ENCODE measurements around the gene GSTT4.

GSTT4 gene

DNA sequence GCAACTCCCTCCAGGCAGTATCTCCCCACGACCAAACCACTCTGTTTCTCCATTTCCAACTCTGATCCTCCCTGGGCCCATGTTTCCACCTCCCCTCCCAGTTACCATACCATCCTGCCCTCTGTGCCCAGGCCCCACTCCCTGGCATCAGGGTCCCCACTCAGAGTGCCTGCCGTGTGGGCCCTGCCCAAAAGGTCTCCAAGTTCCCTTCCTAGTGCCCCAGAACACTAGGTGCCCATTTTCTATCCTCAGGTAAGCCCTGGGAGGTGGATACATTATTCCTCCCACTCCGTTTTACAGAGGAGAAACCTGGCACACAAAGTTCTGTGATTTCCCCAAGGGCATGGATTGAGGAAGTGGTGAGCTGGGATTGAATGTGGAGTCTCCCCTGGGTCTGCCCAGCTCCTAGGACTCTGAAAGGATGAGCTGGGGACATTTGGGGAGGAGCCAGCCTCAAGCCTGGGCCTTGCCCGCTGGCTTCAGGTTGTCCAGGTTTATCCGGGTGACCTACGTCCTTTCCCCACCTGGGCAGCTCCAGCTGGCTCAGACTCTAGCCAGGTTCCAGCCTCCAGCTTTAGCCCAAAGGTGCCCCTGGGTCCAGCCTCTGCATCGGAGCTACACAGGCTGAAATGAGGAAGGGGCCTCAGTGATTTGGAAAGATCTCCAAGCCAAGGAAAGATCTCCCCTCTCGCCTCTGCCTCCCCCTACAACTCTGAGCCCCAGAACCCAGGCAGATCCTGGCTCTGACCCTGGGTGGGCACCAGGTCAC lies 2.2 kb upstream of the GSTT4 start:
- H3K27me3 ChIP-seq: peaks cover 4% of the 10 kb centered on the region
- H3K4me3 ChIP-seq (ENCODE audit: low read depth in 1 of 2, low read length in 1 of 2): no peak overlapping the region
- H3K9me3 ChIP-seq: no peaks in the 10 kb centered on the region
- H3K4me1 ChIP-seq (ENCODE audit: control insufficient read depth in 1 of 2, insufficient read depth in 1 of 2, low read depth in 1 of 2, low read length in 1 of 2): peaks cover 9 to 11% of the 10 kb centered on the region in 2 experiments
- no peaks in the 10 kb centered on the region for H3K36me3 ChIP-seq
- TF ChIP-seq, protein P1, sequence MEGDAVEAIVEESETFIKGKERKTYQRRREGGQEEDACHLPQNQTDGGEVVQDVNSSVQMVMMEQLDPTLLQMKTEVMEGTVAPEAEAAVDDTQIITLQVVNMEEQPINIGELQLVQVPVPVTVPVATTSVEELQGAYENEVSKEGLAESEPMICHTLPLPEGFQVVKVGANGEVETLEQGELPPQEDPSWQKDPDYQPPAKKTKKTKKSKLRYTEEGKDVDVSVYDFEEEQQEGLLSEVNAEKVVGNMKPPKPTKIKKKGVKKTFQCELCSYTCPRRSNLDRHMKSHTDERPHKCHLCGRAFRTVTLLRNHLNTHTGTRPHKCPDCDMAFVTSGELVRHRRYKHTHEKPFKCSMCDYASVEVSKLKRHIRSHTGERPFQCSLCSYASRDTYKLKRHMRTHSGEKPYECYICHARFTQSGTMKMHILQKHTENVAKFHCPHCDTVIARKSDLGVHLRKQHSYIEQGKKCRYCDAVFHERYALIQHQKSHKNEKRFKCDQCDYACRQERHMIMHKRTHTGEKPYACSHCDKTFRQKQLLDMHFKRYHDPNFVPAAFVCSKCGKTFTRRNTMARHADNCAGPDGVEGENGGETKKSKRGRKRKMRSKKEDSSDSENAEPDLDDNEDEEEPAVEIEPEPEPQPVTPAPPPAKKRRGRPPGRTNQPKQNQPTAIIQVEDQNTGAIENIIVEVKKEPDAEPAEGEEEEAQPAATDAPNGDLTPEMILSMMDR (IDR thresholded peaks at IDR 0.05): no peak
- no peak overlapping the region for H3K27ac ChIP-seq

DNA sequence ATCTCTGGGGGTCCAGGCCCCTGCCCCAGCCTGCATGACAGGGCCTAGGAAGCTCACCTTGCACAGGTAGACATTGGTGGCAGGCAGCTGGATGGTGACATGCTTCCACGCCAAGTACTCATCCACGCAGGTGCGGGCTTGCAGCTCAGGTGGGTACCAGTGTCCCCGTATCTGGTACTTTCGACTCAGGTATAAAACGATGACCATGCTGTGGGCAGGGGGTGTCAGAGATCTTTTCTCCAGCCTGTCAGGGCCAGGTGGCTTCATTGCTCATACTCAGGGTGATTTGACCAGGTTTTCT lies 1.6 kb upstream of the GSTT4 start:
- Histone ChIP-seq H3K9me3 (no peaks in the 10 kb centered on the region), H3K4me1 (ENCODE audit: control insufficient read depth in 1 of 2, insufficient read depth in 1 of 2, low read depth in 1 of 2, low read length in 1 of 2) (peaks cover 5 to 10% of the 10 kb centered on the region in 2 experiments), H3K27ac (no peak overlapping the region), H3K27me3 (peaks cover 4% of the 10 kb centered on the region), H3K4me3 (ENCODE audit: low read depth in 1 of 2, low read length in 1 of 2) (no peak overlapping the region), H3K36me3 (no peaks in the 10 kb centered on the region)
- TF ChIP-seq, protein P1 (IDR thresholded peaks at IDR 0.05): no peak

DNA sequence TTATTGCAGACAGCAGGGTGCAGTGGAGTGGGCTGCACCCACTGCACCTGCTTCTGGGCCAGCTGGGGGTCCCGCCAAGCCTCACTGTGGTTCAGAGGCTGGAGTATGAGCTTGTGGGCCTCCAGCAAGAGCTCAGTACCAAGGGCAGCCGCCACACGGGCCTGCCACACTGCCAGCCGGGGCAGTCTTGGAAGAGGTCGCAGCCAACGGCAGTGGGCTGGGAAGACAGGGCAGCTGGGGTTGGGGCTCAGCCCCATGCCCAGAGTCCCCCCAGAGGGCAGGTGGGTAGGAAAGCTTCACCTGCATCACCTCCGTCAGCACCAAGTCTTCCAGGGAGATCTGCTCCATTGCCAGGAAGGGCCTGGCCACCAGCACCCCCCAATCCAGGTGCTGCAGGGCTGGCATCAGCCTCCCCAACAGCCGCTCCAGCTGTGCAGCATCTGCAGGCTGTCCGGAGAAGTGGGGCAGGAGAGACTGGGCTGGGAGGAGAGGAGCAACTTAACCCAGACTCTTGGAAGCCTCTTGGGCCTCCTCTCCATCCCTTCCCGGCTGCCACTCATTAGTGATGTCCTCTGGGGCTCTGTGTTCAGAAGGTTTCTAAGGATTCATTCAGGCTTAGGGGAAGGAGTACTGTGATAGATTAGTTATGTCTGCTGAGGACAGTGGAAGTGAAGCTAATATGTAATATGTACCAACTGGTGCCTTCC lies 1.1 kb upstream of the GSTT4 start:
- no peak overlapping the region for H3K27ac ChIP-seq
- no peaks in the 10 kb centered on the region for H3K36me3 ChIP-seq
- no peak overlapping the region for H3K4me3 ChIP-seq (ENCODE audit: low read depth in 1 of 2, low read length in 1 of 2)
- H3K4me1 ChIP-seq (ENCODE audit: control insufficient read depth in 1 of 2, insufficient read depth in 1 of 2, low read depth in 1 of 2, low read length in 1 of 2): peaks cover under 1 to 5% of the 10 kb centered on the region in 2 experiments
- TF ChIP-seq, protein P1 (IDR thresholded peaks at IDR 0.05): no peak
- H3K27me3 ChIP-seq: peaks cover 4% of the 10 kb centered on the region
- no peaks in the 10 kb centered on the region for H3K9me3 ChIP-seq

DNA sequence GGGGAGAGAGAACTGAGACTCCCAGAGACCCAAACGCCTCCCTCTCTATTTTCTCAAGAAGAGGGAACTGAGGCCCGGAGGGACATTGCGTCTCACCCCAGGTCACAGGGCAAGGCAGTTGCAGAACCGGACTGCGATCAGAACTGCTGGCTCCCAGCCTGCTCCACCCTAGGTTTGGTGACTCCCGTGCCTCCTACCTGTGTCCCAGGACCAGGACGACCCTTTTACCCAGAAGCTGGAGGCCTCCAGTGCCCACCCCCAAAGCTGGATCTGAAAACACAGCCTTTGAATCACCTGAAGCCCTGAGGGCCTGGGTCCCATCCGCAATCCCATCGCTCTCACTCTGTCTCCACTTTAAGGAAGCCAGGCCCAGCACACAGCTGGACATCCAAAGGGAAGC lies 1.4 kb downstream of the GSTT4 start:
- H3K4me3 ChIP-seq (ENCODE audit: low read depth in 1 of 2, low read length in 1 of 2): no peak overlapping the region
- H3K27ac ChIP-seq: no peak overlapping the region
- peaks cover 4% of the 10 kb centered on the region for H3K27me3 ChIP-seq
- TF ChIP-seq, protein P1 (IDR thresholded peaks at IDR 0.05): no peak
- H3K9me3 ChIP-seq: no peaks in the 10 kb centered on the region
- H3K36me3 ChIP-seq: no peaks in the 10 kb centered on the region
- H3K4me1 ChIP-seq (ENCODE audit: control insufficient read depth in 1 of 2, insufficient read depth in 1 of 2, low read depth in 1 of 2, low read length in 1 of 2): no peaks in the 10 kb centered on the region

DNA sequence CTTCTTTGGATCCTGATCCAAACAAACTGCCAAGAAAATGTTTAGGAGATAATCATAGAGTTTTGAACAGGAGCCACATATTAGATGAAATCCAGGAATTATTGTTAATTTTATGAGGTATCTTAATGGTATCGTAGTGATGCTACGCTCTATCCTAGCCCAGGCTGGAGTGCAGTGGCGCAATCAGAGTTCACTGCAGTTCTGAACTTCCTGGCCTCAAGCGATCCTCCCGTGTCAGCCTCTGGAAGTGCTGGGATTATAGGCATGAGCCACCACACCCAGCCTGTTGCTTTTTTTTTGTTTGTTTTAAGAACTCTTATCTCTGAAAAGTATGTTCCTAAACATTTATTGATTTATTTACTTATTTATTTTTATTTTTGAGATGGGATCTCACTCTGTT lies 2.4 kb downstream of the GSTT4 start:
- TF ChIP-seq, protein P1 (IDR thresholded peaks at IDR 0.05): no peak
- no peak overlapping the region for H3K27ac ChIP-seq
- peaks cover 4% of the 10 kb centered on the region for H3K27me3 ChIP-seq
- no peaks in the 10 kb centered on the region for H3K36me3 ChIP-seq
- H3K9me3 ChIP-seq: no peaks in the 10 kb centered on the region
- no peak overlapping the region for H3K4me3 ChIP-seq (ENCODE audit: low read depth in 1 of 2, low read length in 1 of 2)
- H3K4me1 ChIP-seq (ENCODE audit: control insufficient read depth in 1 of 2, insufficient read depth in 1 of 2, low read depth in 1 of 2, low read length in 1 of 2): no peaks in the 10 kb centered on the region

Data from neutrophil (primary cell).